HG03575 (cell line): ENCODE data around the gene ARID1A.
"Not testable (repeated sequence)": the region's sequence is repeated elsewhere in the genome, so short reads cannot be mapped to it uniquely, and the experiment has no call there.

ENCODE experiments used
- ATAC-seq: cut with Tn5 transposase; IDR thresholded peaks from one replicate; pipeline ENCODE4 v1.9.1; 2021; ENCODE audit not compliant: unreplicated experiment, insufficient number of reproducible peaks, low FRiP score; ENCODE audit errors: extremely low read depth

Gene ARID1A

GRCh38 chr1:26799479-26800142 lies 103.8 kb downstream of the ARID1A start:
- no peak for ATAC-seq

GRCh38 chr1:26803932-26804331 lies 108.1 kb downstream of the ARID1A start:
- not testable (repeated sequence) for ATAC-seq

DNA sequence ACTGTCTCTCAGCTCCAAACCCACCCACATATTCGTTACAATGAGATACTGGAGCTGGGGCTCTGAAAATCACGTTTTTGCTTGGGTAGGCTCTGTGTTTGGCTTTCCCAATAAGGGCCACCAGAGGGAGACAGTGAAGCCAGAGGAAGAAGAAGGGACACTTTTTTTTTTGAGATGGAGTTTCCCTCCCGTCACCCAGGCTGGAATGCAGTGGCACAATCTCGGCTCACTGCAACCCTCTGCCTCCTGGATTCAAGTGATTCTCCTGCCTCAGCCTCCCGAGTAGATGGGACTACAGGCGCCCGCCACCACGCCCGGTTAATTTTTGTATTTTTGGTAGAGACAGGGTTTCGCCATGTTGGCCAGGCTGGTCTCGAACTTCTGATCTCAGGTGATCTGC lies 114.3 kb downstream of the ARID1A start:
- ATAC-seq, result not testable (repeated sequence)

DNA sequence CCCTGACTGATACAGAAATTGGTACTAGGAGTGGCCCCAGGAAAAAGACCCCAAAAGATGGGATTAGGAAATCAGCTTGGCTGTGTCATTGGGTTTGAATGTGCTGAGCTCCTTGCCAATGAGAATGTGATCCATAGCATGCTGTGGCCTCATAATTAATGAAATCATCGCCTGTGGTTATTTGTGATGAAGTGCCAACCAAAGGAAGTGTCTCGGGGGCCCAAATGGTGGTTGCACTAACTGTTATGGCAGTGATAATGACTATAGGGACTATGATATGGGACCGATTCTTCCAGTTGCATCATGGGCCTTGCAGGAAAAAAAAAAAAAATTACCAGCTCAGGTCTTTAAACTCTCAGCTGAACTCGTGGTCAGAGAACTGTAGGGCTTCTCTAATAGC lies 115.2 kb downstream of the ARID1A start:
- no peak for ATAC-seq

- ATAC-seq, result no peak
These were observed 115.9 kb downstream of the ARID1A start for GRCh38 chr1:26811708-26812107.

DNA sequence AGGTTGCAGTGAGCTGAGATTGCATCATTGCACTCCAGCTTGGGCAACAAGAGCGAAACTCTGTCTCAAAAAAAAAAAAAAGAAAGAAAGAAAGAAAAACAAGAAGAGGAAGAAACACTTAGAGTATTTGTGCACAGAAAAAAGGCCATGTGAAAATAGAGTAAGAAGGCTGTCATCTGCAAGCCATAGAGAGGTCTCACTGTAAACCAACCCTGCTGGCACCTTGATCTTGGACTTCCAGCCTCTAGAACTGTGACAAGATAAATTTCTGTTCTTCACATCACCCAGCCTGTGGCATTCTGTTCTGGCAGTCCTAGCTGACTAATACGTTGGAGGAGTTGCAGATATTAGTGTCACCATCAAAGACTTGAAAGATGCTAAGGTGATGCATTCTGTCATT lies 118.6 kb downstream of the ARID1A start:
- ATAC-seq, result no peak

DNA sequence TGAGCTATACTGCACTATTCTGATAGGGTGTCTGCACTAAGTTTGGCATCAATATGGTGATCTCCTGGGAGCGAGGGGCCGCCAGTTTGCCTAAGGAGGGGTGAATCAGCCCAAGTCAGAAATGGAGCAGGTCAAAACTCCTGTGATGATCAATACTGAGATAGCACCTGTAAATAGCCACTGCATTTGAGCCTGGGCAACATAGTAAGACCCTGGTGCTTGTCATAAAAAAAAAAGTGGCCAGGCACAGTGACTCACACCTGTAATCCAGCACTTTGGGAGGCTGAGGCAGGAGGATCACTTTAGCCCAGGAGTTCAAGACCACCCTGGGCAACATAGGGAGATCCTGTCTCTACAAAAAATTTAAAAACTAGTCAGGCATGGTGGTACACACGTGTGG lies 119.1 kb downstream of the ARID1A start:
- ATAC-seq, result no peak

DNA sequence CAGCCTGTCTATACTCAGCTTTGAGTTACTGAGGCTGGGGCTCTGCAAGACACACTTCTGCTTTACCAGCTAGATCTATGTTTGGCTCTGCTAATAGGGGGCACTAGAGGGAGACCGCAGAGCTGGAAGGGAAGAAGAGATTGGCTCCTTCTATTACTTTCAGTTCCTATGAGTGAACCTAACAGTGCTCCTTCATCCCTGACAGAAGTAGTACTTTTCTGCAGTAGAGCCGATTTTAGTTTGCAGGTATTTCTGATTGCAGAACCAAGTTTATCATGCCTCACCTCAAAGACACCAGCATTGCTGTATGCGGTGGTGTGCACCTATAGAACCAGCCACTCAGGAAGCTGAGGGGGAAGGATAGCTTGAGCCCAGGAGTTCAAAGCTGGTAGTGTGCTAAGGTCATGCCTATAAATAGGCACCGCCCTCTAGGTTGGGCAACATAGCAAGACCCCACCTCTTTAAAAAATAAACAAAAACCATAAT lies 125.0 kb downstream of the ARID1A start:
- no peak for ATAC-seq

GRCh38 chr1:26822737-26823395 lies 127.1 kb downstream of the ARID1A start:
- no peak for ATAC-seq

- ATAC-seq, result no peak
These were observed 128.9 kb downstream of the ARID1A start for GRCh38 chr1:26824731-26825130.

GRCh38 chr1:26826261-26827105 lies 130.7 kb downstream of the ARID1A start, which contains the start of gene ZDHHC18:
ZDHHC18 (plus strand) TSS chr1:26826688; CDS start chr1:26826805, 117 bp downstream.
- ATAC-seq, result no peak

- no peak for ATAC-seq
These were observed 131.3 kb downstream of the ARID1A start for GRCh38 chr1:26827106-26827604.

DNA sequence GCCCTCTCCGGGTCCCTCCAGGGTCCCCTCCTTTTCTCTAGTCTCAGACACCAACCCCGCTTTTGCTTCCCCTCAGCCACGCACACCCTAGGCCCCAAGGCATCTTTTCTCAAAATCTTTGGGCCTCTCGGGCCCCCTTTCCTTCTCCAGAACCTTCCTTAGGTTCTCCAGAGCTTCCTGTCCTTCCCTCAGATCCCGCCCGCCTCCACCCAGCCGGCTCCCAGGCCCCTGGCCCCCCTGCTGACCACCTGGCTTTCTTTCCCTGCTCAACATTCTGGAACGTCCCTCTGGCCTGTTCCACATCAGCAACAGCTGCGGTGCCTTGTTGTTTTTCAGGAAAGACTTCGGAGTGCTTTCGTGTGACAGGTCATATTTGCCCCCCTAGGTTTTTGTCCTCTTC lies 131.8 kb downstream of the ARID1A start:
- ATAC-seq, result no peak

DNA sequence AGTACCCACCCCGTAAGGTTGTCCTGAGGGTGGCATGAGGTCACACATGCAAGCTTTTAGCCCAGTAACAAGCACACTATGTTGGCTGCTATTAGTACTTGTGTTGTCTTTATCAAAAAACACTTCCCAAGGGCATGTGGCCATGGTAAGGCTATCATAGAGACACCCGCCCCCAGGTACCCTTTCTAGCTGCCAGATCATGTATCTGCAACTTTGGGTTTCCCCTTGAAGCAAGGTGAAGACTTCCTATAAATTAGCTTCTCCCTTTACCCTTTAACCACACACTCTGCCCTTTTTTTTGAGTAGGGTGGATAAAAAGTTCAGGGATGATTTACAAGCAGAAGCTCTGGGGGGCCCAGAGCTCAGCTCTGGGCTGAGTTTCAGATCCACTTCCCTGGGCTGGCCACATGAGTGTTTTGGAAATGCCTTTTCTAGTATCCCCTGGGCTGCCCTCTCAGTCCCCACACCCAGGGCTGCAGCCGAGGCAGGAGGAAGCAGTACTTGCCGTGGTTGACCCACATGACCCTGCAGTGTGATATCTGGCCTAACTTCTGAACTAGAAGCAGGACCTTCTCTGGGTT lies 132.7 kb downstream of the ARID1A start:
- no peak for ATAC-seq

- ATAC-seq, result no peak
These were observed 133.5 kb downstream of the ARID1A start for GRCh38 chr1:26829184-26829911.

DNA sequence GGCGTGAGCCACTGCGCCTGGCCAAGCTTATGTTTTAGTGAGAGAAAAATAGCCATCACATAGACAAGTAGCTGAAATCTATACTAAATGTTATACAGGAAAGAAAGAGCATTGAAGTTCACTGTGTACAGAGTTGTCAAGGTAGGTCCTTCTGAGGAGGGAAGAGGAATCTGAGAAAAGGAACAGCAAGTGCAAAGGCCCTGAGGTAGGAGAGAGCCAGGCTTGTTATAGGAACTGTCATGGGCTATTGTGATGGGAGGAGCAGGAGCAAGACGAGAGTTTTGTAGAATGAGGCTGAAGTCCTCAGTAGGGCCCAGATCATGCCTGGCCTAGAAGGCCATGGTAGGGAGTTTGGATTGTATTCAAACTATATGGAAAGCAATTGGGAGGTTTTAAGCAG lies 135.2 kb downstream of the ARID1A start:
- ATAC-seq, result no peak
